OCI-LY1 (cell line): ENCODE data around the gene IER3.
A peak's percentile ranks its signal among the peaks of the same experiment; 100 is the strongest.

ENCODE experiments used
- H2AFZ ChIP-seq: fragments of 200-600 bp; sonication (generic), shearing (Covaris generic); 2 replicates; pipeline ENCODE4 v1.6.0; 2014; ENCODE audit warnings: antibody characterized with exemption, mild to moderate bottlenecking, low read length
- H3F3A ChIP-seq: fragments of 200-600 bp; sonication (generic), shearing (Covaris generic); 2 replicates; pipeline ENCODE4 v1.6.0; 2014; ENCODE audit warnings: mild to moderate bottlenecking, antibody characterized with exemption, low read length, moderate library complexity; ENCODE audit not compliant: insufficient read depth
- H3K27ac ChIP-seq: fragments of 200-600 bp; sonication (generic); 2 replicates; pipeline ENCODE4 v1.5.1; 2014; ENCODE audit warnings: low read length, mixed run types, mild to moderate bottlenecking, low read depth; ENCODE audit not compliant: poor library complexity, severe bottlenecking
- H3K27me3 ChIP-seq: fragments of 200-600 bp; sonication (generic); 2 replicates; pipeline ENCODE4 v1.6.0; 2014; ENCODE audit warnings: antibody characterized with exemption, mild to moderate bottlenecking, low read length, moderate library complexity; ENCODE audit not compliant: insufficient read depth
- H3K36me3 ChIP-seq: fragments of 200-600 bp; sonication (generic); 2 replicates; pipeline ENCODE4 v1.6.1; 2014; ENCODE audit warnings: mild to moderate bottlenecking, antibody characterized with exemption, low read length, moderate library complexity, mixed read lengths; ENCODE audit not compliant: insufficient read depth
- H3K4me1 ChIP-seq: fragments of 200-600 bp; sonication (generic); 2 replicates; pipeline ENCODE4 v1.5.1; 2014; ENCODE audit warnings: mild to moderate bottlenecking, low read length, moderate library complexity; ENCODE audit not compliant: insufficient read depth, severe bottlenecking
- H3K4me2 ChIP-seq: fragments of 200-600 bp; sonication (generic), shearing (Covaris generic); 2 replicates; pipeline ENCODE4 v1.6.1; 2014; ENCODE audit warnings: low read length
- H3K4me3 ChIP-seq: fragments of 200-600 bp; sonication (generic); 2 replicates; pipeline ENCODE4 v1.5.1; 2014; ENCODE audit warnings: low read length, low read depth, mild to moderate bottlenecking, mixed read lengths; ENCODE audit not compliant: poor library complexity, severe bottlenecking
- H3K79me2 ChIP-seq: fragments of 200-600 bp; shearing (Covaris generic); 2 replicates; pipeline ENCODE4 v1.6.1; 2016; ENCODE audit warnings: mixed run types, low read length, mixed read lengths; ENCODE audit not compliant: insufficient read depth
- H3K9ac ChIP-seq: fragments of 200-600 bp; sonication (generic), shearing (Covaris generic); 2 replicates; pipeline ENCODE4 v1.6.1; 2014; ENCODE audit warnings: mild to moderate bottlenecking, low read length, mixed read lengths
- H3K9me2 ChIP-seq: fragments of 200-600 bp; sonication (generic), shearing (Covaris generic); 2 replicates; pipeline ENCODE4 v1.6.1; 2014; ENCODE audit warnings: low read depth, mild to moderate bottlenecking, low read length, mixed read lengths
- H3K9me3 ChIP-seq: fragments of 200-600 bp; shearing (Covaris generic); 2 replicates; pipeline ENCODE4 v1.6.1; 2014; ENCODE audit warnings: low read length, mixed read lengths
- H4K20me1 ChIP-seq: fragments of 200-600 bp; sonication (generic), shearing (Covaris generic); 2 replicates; pipeline ENCODE4 v1.6.0; 2016; ENCODE audit warnings: mild to moderate bottlenecking, low read length; ENCODE audit not compliant: insufficient read depth
- EZH2 ChIP-seq: fragments of 200-600 bp; sonication (generic), shearing (Covaris generic); IDR thresholded peaks from 2 replicates; pipeline ENCODE4 v1.8.0; 2017; ENCODE audit warnings: borderline replicate concordance, mixed run types, mild to moderate bottlenecking, antibody characterized with exemption, low read length, moderate library complexity, mixed read lengths
- TF ChIP-seq, protein P1 (sequence below): fragments of 200-600 bp; sonication (generic), shearing (Covaris generic); IDR thresholded peaks from 2 replicates; pipeline ENCODE4 v1.5.1; 2017; ENCODE audit warnings: mild to moderate bottlenecking, antibody characterized with exemption, low read length, moderate library complexity, mixed read lengths

Gene IER3

DNA sequence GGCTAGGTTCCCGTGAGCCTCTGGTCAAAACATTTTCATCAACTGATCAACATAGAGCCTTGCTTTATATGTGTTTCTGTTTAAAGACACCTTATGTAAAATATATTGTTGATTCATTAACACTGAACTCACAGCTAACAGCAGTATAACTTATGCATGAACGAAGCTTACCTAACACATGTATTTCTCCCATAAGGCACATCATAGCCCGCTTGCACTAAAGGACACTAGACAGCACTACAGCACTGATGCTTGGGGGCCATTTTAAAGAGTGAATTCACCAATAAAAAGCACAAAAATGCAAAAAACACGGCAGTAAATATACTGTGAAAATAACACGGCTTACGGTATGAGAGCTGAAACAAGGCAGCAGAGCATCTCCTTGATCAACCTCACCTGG, 5.8 kb downstream of the IER3 start:
- H3K9ac ChIP-seq = no peak overlapping the region
- peaks cover 52% of the 10 kb centered on the region for H3K36me3 ChIP-seq
- no peaks in the 10 kb centered on the region for H3K27me3 ChIP-seq
- no peaks in the 10 kb centered on the region for H4K20me1 ChIP-seq
- H3K9me2 ChIP-seq = no peaks in the 10 kb centered on the region
- no peak overlapping the region for H3K27ac ChIP-seq
- no peaks in the 10 kb centered on the region for H3K79me2 ChIP-seq
- H3K4me3 ChIP-seq = no peak overlapping the region
- no peak overlapping the region for H3K4me2 ChIP-seq
- H3F3A ChIP-seq = no peaks in the 10 kb centered on the region
- TF ChIP-seq EZH2 = no peak
- TF ChIP-seq, protein P1, sequence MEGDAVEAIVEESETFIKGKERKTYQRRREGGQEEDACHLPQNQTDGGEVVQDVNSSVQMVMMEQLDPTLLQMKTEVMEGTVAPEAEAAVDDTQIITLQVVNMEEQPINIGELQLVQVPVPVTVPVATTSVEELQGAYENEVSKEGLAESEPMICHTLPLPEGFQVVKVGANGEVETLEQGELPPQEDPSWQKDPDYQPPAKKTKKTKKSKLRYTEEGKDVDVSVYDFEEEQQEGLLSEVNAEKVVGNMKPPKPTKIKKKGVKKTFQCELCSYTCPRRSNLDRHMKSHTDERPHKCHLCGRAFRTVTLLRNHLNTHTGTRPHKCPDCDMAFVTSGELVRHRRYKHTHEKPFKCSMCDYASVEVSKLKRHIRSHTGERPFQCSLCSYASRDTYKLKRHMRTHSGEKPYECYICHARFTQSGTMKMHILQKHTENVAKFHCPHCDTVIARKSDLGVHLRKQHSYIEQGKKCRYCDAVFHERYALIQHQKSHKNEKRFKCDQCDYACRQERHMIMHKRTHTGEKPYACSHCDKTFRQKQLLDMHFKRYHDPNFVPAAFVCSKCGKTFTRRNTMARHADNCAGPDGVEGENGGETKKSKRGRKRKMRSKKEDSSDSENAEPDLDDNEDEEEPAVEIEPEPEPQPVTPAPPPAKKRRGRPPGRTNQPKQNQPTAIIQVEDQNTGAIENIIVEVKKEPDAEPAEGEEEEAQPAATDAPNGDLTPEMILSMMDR = no peak
- H3K9me3 ChIP-seq = no peaks in the 10 kb centered on the region
- peaks cover 30% of the 10 kb centered on the region for H3K4me1 ChIP-seq
- no peak overlapping the region for H2AFZ ChIP-seq

DNA sequence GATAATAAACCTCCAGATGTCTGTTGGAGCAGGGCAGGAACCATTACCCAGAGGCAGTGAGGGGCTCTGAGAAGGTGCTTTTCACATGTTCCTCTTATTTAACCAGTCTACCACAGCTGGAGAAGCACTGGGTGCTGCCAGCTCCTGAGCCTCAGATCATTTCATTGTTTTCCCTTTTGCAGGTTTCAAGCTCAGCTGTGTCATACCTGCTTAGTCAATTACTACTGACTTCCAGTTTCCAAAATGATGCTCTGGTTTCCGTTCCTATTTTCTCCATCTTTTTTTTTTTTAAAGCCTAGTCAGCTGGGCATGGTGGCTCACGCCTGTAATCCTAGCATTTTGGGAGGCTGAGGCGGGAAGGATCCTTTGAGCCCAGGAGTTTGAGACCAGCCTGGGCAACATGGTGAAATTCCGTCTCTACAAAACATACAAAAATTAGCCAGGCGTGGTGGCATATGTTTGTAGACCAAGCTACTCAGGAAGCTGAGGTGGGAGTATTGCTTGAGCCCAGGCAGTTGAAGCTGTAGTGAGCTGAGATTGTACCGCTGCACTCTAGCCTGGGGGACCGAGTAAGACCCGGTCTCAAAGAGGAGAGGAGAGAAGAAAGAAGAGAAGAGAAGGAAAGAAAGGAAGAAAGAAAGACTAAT, 8.6 kb downstream of the IER3 start:
- no peak overlapping the region for H3K4me3 ChIP-seq
- peak overlapping the region; percentile 46 for H3K27ac ChIP-seq
- no peaks in the 10 kb centered on the region for H3K79me2 ChIP-seq
- H3K9me2 ChIP-seq = no peaks in the 10 kb centered on the region
- no peaks in the 10 kb centered on the region for H3F3A ChIP-seq
- H3K9me3 ChIP-seq = no peaks in the 10 kb centered on the region
- no peak overlapping the region; the same call in 1 of the 2 replicates for H3K4me2 ChIP-seq
- H4K20me1 ChIP-seq = no peaks in the 10 kb centered on the region
- H3K9ac ChIP-seq = no peak overlapping the region
- peaks cover 24% of the 10 kb centered on the region for H3K4me1 ChIP-seq
- TF ChIP-seq, protein P1 = no peak
- no peak for TF ChIP-seq EZH2
- H2AFZ ChIP-seq = no peak overlapping the region
- no peaks in the 10 kb centered on the region for H3K27me3 ChIP-seq
- peaks cover 55% of the 10 kb centered on the region for H3K36me3 ChIP-seq

DNA sequence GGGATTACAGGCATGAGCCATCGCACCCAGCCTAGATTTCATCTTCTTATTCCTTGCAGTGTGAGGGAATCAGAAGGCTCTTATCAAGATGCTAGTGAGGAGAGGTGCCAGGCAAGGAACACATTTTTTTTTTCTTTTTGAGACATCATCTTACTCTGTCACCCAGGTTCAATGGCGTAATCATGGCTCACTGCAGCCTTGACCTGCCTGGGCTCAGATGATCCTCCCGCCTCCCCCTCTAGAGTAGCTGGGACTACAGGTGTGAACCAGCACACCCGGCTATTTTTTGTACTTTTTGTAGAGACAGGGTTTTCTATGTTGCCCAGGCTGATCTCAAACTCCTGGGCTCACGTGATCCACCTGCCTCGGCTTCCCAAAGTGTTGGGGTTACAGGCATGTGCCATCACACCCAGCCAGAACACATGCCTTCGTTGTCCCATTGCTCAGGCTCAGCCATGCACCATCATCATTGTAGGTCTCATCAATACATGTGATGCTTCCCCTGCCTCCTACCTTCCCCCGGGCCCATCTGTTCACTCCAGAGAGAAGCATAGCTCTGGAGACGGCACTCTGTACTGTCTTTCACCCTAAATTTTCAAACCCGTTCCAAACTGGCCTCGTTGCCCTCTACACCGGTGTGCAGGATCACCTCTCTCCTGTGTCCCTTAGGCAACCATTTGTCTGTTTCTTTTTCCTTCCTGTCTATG, 12.0 kb downstream of the IER3 start:
- Histone ChIP-seq H3K27ac (no peak overlapping the region), H3K9me2 (no peaks in the 10 kb centered on the region), H3K27me3 (no peaks in the 10 kb centered on the region), H3K9me3 (no peaks in the 10 kb centered on the region), H3K9ac (no peak overlapping the region), H3F3A (peaks cover 5% of the 10 kb centered on the region), H3K36me3 (peaks cover 42% of the 10 kb centered on the region; the same call in 1 of the 2 replicates), H3K79me2 (no peaks in the 10 kb centered on the region), H3K4me2 (no peak overlapping the region), H4K20me1 (no peaks in the 10 kb centered on the region), H3K4me1 (peaks cover 29% of the 10 kb centered on the region), H3K4me3 (no peak overlapping the region), H2AFZ (no peak overlapping the region)
- no peak for TF ChIP-seq EZH2
- TF ChIP-seq, protein P1 = no peak
